Measurements from ENCODE around the gene GOLM1.

GOLM1 gene

DNA sequence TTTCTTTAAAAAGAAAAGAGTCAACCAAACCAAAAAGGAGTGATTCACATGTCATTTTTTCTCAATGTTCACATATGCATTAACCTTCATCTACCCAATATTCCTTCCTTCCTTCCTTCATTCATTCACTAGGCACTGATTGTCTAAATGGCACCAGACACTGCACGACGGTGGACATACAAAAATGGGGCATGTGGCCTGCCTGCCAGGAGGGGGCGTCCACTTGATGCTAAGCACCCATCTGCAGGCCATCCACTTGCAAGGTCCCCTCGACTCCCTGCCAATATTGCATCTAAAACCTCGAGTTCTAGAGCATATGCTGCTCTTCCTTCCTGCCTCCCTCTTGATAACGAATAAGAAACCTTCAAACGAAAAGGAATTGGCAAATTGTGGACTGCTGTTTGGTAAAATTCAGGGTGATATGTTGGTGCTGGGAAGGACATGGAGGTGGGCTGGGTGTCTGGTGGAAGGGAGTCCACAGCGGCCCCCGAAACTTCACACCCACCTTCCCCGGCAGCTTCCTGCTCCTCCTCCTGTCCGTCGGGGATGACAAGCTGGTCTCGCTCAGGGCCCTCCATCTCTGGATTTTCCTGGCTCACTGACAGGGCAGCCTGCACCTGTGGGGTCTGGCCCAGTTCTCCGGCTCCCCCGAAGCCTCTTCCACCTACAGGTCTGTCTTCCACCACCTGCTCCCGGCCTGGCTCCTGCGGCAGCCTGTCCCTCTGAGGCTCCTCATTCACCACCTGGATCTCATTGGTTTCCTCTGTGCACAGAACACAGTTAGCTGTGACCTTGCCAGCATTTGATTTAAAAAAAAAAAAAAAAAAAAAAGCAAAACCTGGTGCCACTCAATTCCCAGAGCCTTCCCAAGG is 64.3 kb downstream of the GOLM1 start:
- TF ChIP-seq, protein P1, sequence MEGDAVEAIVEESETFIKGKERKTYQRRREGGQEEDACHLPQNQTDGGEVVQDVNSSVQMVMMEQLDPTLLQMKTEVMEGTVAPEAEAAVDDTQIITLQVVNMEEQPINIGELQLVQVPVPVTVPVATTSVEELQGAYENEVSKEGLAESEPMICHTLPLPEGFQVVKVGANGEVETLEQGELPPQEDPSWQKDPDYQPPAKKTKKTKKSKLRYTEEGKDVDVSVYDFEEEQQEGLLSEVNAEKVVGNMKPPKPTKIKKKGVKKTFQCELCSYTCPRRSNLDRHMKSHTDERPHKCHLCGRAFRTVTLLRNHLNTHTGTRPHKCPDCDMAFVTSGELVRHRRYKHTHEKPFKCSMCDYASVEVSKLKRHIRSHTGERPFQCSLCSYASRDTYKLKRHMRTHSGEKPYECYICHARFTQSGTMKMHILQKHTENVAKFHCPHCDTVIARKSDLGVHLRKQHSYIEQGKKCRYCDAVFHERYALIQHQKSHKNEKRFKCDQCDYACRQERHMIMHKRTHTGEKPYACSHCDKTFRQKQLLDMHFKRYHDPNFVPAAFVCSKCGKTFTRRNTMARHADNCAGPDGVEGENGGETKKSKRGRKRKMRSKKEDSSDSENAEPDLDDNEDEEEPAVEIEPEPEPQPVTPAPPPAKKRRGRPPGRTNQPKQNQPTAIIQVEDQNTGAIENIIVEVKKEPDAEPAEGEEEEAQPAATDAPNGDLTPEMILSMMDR (IDR thresholded peaks at IDR 0.05; ENCODE audit: extremely low read depth, missing control alignments), result peak; percentile 64
- peak; percentile 48 for DNase-seq (ENCODE audit: low spot score)

DNA sequence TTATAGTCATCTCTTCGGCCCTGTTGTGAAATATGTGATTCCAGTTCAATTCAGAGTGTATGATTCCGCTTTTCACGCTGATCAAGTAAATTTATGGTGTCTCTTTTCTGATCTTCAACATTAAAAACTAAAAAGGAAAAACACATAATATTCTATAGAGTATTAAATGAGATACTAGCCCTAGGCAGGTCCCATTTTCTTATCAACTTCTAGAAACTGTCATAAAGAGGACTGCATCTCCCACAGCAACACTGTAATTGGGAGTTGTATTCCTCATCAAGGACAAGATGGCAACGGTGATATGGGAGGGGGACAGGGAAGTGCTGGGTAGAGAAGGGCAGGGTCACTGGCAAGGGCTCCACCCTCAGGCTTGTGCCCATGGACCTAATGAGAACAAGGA is 71.6 kb downstream of the GOLM1 start:
- TF ChIP-seq, protein P1 (IDR thresholded peaks at IDR 0.05; ENCODE audit: extremely low read depth, missing control alignments), result no peak
- no peak for DNase-seq (ENCODE audit: low spot score)

DNA sequence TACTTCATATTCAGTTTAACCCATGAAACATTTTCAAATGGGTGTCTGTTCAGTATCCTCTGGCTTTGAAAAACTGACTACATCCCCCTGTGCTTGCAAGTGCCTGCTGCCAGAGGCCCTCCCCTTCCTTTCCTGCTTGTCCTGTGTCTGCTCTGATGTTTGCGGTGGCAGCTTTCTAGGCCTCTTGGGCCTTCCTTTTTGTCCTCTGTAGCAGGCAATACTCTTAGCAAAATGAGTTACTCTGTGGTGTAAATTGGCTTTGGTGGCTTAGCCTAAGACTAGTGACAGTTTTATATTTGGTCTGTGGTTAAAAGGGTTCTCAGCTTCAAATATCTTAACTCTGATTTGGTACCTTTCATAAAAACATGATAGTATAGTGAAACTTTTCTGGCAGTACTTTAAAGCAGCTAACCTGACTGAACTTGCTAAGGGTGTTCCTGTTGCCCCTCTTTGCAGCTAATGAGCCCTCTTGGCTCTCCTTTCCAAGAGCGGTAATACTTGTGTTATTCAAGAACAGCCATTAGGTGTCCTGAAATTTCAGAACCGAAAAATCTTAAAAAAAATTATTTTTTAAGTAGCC is 76.6 kb downstream of the GOLM1 start:
- DNase-seq (ENCODE audit: low spot score), result no peak
- TF ChIP-seq, protein P1 (IDR thresholded peaks at IDR 0.05; ENCODE audit: extremely low read depth, missing control alignments), result no peak

DNA sequence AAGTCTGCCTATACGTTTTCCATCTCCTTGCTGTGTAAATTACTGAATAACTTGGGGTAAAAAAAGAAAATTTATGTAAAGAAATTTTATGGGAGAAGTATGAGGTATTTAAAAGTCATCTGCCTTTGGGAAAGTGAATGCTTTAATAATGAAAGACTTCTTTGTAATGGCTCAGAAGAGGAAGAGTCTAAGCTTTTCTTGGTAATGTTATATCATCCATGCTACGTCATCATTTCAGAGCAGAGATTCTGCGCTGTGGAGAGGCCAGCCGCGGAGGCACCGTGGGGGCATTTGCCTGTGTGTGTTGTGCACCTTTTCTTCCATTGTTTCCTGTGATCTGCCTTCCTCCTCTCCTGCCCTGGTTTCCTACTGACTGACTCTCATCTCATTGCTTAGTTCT is 78.2 kb downstream of the GOLM1 start:
- no peak for DNase-seq (ENCODE audit: low spot score)
- TF ChIP-seq, protein P1 (IDR thresholded peaks at IDR 0.05; ENCODE audit: extremely low read depth, missing control alignments), result no peak

DNA sequence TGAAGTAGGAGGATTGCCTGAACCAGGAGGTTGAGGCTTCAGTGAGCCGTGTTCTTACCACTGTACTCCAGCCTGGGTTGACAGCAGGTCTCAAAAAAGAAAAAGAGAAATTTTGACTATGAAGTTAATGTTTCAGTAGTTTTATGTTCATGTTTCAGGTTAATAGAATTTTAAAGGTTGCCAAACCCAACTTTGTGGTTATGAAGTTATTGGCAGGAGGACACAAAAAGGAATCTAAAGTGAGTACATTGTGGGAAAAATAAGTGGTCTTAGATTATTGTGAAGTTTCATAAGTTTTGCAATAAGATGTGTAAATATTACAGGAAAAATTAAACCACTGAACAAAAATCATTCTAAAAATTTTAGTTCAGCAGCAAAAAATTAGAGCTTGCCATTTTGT is 78.6 kb downstream of the GOLM1 start:
- TF ChIP-seq, protein P1 (IDR thresholded peaks at IDR 0.05; ENCODE audit: extremely low read depth, missing control alignments), result no peak
- DNase-seq (ENCODE audit: low spot score), result no peak

DNA sequence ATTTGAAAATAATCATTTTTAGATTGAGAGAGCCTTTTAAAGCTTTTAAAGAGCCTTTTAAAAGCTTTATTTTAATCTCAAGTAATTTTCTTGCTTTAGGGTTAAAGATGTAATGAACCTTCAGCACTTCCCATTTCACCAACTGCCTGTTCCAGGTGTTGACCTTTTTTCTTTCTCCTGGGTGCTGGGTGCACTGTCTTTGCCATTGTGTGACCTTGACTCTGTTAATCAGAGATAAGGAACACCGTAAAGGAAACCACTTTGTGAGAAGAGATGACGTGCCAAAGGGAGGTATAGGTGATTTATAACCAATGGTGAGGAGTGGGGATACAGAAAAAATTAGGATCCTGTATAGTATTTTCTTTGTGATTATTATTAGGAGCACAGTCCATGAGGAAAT is 90.2 kb downstream of the GOLM1 start:
- TF ChIP-seq, protein P1 (IDR thresholded peaks at IDR 0.05; ENCODE audit: extremely low read depth, missing control alignments), result no peak

DNA sequence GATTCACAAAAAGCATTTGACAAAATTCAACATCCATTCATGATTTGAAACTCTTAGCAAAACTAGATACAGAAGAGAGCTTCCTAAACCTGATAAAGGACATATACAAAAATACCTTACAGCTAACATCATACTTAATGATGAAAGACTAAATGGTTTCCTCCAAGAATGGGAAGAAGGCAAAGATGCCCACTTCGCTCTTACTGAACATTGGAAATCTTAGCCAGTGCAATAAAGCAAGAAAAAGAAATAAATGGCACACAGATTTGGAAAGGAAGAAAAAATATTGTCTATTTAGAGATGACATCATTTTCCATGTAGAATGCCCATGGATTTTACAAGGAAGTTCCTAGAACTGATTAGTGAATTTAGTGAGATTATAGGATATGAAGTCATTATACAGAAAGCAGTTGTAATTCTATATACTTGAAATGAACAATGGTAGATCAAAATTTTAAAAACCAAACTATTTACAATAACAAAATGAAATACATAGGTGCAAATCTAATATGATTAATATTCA is 94.0 kb downstream of the GOLM1 start:
- no peak for DNase-seq (ENCODE audit: low spot score)
- TF ChIP-seq, protein P1 (IDR thresholded peaks at IDR 0.05; ENCODE audit: extremely low read depth, missing control alignments), result no peak

More for the DNA sequence above, 90.2 kb downstream of the GOLM1 start:
- DNase-seq (ENCODE audit: low spot score), result no peak

Data from GM20000 (cell line).